ENCODE measurements around the gene KRAS. TPM values are rescaled to one million over a fixed set of nuclear protein-coding genes. Genes with fewer than 3 reads are reported as not detected.
"Not testable (repeated sequence)": the region's sequence is repeated elsewhere in the genome, so short reads cannot be mapped to it uniquely, and the experiment has no call there.

KRAS gene
- total RNA-seq, result 12.4 TPM

DNA sequence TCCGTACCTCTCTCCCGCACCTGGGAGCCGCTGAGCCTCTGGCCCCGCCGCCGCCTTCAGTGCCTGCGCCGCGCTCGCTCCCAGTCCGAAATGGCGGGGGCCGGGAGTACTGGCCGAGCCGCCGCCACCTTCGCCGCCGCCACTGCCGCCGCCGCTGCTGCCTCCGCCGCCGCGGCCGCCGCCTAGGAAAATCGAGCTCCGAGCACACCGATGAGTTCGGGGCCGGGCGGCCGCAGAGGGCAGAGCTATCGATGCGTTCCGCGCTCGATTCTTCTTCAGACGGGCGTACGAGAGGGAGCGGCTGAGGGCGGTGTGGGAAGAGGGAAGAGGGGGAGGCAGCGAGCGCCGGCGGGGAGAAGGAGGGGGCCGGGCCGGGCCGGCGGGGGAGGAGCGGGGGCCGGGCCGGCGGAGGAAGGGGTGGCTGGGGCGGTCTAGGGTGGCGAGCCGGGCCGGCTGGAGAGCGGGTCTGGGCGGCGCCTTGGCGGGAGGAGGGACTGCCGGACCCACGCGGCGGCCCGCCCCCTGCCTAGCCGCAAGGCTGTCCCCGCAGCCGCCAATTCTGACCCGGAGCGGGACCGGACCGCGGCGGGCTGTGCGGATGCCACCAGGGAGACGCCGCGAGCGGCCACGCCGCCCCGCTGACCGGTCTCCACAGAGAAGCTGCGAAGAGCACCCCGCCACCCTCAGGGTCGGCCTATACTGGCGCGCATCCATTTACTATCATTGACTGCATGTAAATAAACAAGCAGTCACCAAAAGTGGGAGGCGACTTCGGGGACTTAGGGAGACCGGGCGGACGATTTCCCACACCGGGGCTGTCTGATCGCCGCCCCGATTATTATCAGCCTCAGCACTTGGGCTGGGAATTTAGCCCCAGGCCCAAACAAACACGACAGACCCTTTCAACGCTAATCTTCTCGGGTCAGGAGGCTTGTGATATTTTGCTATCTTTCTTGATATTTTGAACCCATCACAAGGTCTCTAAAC is at the start of gene KRAS:
Gene KRAS, minus strand, starts transcription at position 186 of the 987 bp plus-strand sequence.
- DNase-seq (ENCODE audit: low read depth in 2 of 3, low spot score in 2 of 3), result peak; percentile 76 to 98 (median 97)

- DNase-seq (ENCODE audit: low read depth in 2 of 3, low spot score in 2 of 3), result no peak
Measured at GRCh38 chr12:25296381-25296780, 45.7 kb upstream of the KRAS start.

DNA sequence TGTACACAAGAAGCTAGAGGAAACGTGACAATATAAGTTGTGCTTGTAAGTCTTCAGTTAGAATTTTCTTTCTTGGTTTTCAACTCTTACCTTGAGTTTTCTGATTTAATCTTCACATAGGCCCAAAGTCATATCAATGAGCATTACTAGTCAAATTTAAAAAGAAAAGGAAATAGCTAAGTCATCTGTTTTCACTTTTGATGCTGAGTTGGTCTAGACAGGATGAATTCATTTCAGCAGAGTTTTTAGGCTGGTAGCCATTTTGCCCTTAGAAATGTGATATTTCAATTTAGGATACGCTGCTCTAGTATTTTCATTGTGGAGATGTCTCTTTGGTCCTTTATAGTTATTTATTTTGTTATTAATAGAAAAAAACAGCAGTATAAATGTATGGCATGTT is 44.6 kb upstream of the KRAS start:
- DNase-seq (ENCODE audit: low read depth in 2 of 3, low spot score in 2 of 3), result no peak

DNA sequence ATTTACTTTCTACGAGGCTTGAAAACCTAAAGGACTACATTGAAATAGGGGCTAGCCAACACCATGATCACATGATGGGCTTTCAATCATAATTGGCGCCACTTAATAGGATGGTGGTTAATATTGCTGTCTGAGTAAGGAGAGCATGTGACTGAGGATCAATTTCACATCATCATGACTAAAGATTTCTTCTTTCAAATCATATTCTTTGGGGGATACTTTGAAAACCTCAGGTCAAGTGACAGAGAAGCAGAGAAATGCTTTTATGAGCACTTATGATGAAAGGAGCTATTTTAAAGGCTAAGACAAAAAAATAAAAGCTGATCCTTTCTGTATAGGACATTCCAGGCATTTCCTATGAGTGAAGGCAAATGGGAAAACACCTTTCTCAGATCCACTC is 42.9 kb upstream of the KRAS start:
- DNase-seq (ENCODE audit: low read depth in 2 of 3, low spot score in 2 of 3), result no peak

- not testable (repeated sequence) for DNase-seq (ENCODE audit: low read depth in 2 of 3, low spot score in 2 of 3)
Measured at GRCh38 chr12:25292810-25293221, 42.1 kb upstream of the KRAS start.

DNA sequence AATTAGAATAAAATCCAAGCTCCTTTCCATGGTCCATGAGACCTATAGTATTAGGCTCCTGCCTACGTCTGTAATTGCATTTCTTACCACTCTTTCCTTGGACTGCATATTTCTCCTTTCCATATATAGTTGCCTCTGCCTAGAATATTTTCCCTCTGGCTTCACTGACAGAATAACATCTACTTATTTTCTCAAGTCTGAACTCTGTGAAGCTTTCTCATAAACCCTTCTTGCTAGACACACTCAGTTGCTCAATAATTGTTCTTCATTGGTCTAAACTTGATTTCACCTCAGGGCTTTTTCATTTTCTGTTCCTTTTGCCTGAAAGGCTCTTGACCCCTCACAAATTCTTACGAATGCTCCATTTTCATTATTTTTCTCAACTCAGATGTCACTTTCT is 36.9 kb upstream of the KRAS start:
- DNase-seq (ENCODE audit: low read depth in 2 of 3, low spot score in 2 of 3), result no peak

DNA sequence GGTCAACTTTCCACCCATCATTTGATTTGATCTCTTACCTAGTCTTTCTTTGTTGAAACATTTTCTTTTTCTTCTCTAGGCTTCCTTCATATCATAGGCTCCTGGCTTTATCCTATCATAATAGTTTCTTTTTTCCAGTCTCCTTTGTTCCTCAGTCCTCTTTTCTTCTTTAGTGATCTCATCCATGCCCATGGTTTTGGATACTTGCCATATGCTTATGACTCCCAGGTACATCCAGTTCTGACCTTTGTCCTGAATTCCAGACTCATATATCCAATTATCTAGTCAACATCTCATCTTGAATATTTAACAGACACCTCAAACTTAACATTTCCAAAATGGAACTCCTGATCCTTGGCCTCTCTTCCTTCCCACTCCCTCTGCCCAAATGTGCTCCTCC is 36.1 kb upstream of the KRAS start:
- DNase-seq (ENCODE audit: low read depth in 2 of 3, low spot score in 2 of 3), result no peak

GRCh38 chr12:25284024-25284423 is 33.3 kb upstream of the KRAS start:
- no peak for DNase-seq (ENCODE audit: low read depth in 2 of 3, low spot score in 2 of 3)

GRCh38 chr12:25283006-25283405 is 32.3 kb upstream of the KRAS start:
- no peak for DNase-seq (ENCODE audit: low read depth in 2 of 3, low spot score in 2 of 3)

- DNase-seq (ENCODE audit: low read depth in 2 of 3, low spot score in 2 of 3), result peak in 1 of 3 donors; percentile 9
Measured at GRCh38 chr12:25280082-25280481, 29.4 kb upstream of the KRAS start.

DNA sequence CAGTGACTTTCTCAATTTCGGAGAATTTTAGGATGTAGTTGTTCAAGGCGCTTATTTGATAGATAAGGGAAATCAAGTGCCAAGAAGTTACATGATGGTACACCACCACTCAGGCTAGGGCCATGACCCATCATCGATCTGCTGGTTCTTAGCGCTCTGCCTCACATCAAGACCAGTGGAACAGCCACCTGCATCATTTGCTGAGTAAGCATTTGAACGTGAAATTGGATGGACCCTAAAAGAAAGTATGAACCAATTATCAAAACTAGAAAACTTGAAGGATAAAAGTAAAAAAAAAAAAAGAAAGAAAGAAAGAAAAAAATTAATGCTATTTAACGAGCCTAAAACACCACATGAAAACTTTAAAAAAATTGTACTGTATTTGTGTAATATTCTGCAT is 27.5 kb upstream of the KRAS start:
- no peak for DNase-seq (ENCODE audit: low read depth in 2 of 3, low spot score in 2 of 3)

- DNase-seq (ENCODE audit: low read depth in 2 of 3, low spot score in 2 of 3), result peak in 2 of 3 donors; percentile 81 to 93
Measured at GRCh38 chr12:25276199-25276937, 25.6 kb upstream of the KRAS start.

GRCh38 chr12:25271486-25272098 is 20.9 kb upstream of the KRAS start:
- DNase-seq (ENCODE audit: low read depth in 2 of 3, low spot score in 2 of 3), result no peak

DNA sequence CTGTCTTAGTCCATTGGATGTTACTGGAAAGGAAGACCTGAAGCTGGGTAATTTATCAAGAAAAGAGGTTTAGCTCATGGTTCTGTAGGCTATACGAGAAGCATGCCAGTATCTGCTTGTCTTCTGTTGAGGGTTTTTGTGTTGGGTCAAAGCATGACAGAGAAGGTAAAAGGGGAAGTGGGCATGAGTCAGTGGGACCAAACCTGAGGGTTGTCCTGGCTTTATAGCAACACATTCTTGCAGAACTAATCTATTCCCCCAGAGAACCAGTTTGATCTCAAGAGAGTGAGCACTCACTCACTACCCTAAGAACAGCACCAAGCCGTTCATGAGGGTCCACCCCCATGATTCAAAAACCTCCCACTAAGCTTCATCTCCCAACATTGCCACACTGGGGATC is 19.0 kb upstream of the KRAS start:
- peak in 2 of 3 donors; percentile 31 to 71 for DNase-seq (ENCODE audit: low read depth in 2 of 3, low spot score in 2 of 3)

GRCh38 chr12:25266497-25266896 is 15.8 kb upstream of the KRAS start:
- DNase-seq (ENCODE audit: low read depth in 2 of 3, low spot score in 2 of 3), result no peak

DNA sequence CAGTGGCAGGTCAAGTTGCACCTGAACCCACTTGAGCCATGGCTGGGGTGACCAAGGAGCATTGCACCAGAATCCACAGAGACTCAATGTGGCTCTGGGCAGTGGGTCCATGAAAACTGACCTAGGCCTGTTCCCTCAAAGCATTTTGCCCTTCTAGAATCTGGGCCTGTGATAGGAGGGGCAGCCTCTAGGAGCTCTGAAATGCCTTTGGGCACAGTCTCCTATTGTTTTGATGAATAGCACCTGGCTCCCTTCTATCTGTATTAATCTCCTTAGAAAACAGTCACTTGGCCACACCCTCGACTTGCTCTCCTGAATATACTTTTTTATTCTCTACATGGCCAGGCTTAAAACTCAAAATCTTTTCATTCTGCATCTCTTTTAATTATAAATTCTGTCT is 14.1 kb upstream of the KRAS start:
- DNase-seq (ENCODE audit: low read depth in 2 of 3, low spot score in 2 of 3), result no peak

DNA sequence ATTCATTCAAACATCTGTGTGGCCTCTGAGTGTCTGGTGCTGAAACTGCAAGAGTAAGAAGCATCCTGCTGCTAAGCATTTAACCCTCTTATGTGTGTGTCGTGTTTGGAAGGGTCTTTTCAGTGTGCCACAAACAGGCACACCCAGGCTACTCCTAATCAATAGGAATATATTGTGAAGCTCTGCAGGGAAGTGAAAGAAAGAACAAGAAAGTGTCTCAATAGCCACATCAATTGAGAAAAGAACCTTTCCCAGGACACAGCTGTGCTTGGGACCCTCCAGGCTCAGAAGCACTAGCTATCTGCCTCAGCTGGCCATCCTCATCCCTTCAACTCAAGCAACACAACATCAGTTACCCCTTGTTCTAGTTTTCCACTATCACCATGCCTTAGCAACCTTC is 13.4 kb upstream of the KRAS start:
- DNase-seq (ENCODE audit: low read depth in 2 of 3, low spot score in 2 of 3), result no peak

GRCh38 chr12:25263594-25263993 is 12.9 kb upstream of the KRAS start:
- DNase-seq (ENCODE audit: low read depth in 2 of 3, low spot score in 2 of 3), result no peak

DNA sequence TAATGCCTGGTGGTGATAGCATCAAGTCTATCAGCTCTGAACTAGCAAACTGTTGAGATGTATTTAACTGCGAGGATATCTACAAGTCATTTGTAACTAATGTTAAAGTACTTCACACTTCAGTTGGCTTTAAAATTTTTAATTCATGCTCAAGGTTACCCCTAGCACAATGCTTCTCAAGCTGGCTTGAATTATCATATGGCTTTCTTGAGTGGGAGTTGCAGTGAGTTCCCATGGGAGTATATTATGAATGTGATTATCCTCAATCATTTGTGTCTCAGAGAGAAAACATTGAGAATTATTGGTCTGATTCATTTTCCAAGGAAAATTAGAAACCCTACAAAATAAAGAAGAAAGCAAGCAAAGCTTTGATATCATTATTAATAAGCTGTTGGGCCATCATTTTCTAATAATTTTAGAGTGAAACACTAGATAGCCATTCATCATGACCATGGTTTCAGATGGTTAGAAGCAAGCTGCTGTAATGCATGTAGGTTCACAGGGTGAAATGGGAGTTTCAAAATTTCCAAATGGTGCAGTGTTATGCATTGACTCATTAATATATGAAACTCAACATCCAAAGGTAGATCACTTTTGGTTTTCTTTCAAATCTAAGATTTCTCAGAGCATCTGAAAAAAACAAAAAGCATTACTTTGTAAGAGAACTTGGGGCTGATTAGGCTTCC is 11.8 kb upstream of the KRAS start:
- DNase-seq (ENCODE audit: low read depth in 2 of 3, low spot score in 2 of 3), result no peak

- no peak for DNase-seq (ENCODE audit: low read depth in 2 of 3, low spot score in 2 of 3)
Measured at GRCh38 chr12:25257590-25258324, 7.0 kb upstream of the KRAS start.

Measured in hematopoietic multipotent progenitor cell (in vitro differentiated cells).